HG02943 (cell line): ENCODE data around the gene KDM3B.
A peak's percentile ranks its signal among the peaks of the same experiment; 100 is the strongest.

ENCODE experiments used
- ATAC-seq: cut with Tn5 transposase; IDR thresholded peaks from one replicate; pipeline ENCODE4 v1.9.1; 2021; ENCODE audit warnings: mild to moderate bottlenecking, low read depth, moderate library complexity; ENCODE audit not compliant: unreplicated experiment

Gene KDM3B

DNA sequence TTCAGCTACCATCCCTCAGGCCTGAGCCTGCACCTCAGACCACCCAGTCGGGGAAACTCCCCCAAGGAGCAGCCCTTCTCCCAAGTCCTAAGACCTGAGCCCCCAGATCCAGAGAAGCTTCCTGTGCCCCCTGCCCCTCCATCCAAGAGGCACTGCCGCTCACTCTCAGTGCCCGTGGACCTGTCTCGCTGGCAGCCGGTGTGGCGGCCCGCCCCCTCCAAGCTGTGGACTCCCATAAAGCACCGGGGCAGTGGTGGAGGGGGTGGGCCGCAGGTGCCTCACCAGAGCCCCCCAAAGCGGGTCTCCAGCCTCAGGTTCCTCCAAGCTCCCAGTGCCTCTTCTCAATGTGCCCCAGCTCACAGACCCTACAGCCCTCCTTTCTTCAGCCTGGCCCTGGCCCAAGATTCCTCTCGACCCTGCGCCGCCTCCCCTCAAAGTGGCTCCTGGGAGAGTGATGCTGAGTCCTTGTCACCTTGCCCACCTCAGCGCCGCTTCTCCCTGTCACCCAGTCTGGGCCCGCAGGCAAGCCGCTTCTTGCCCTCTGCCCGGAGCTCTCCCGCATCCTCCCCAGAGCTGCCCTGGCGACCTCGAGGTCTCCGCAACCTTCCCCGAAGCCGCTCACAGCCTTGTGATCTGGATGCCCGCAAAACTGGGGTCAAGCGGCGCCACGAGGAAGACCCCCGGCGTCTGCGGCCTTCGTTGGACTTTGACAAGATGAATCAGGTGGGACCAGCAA lies 7.4 kb upstream of the KDM3B start:
- ATAC-seq = no peak

DNA sequence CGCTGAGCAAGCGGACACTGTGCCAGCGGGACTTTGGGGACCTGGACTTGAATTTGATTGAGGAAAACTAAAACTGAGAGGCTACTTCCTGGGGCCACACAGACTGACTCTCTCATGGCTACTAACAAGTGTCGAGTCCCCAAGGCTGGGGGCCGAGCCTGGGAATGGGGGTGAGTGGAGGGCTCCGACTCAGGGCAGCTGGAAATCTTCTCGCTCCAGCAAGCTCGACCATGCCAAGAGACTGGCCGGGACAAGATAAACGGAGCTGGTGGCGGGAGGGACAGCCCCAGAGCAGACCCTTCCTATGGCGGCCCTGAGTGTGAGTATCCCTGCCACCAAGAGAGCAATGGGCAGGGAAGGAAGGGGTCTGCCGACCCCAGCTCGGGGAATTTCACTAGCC lies 5.6 kb upstream of the KDM3B start:
- ATAC-seq = no peak

DNA sequence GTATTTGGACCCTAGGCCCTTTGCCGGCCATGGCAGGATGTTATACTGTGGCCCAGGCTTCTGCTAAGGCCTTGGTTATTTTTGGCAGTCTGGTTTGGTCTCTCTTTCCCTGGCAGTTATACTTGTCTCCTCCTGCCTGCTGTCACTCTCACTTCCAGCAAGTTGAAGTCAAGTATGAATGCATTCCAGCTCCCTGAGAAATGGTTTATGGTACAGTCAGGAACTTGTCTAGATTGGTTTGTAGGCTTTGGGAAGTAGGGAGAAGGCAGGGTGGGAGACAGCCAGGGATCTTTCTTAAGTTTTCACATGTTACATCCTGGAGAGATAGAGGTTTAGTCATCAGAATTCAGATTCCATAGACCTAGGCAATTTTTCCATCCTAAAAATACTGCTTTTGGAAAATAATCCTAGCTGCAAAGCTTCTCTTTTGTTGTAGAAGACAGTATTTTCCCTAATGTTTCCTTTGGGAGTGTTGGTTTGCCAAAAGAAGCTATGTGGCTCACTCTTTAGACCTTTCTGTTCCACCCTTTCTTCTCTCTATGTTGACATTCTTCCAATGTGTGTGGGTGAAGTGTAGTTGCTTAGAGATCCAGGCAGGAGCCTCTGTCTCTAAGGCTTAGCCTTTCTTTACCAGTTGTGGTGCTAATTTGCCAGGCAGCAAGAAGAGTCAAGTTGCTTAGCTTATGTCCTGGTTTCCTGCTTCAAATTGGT lies 2.5 kb upstream of the KDM3B start:
- no peak for ATAC-seq

DNA sequence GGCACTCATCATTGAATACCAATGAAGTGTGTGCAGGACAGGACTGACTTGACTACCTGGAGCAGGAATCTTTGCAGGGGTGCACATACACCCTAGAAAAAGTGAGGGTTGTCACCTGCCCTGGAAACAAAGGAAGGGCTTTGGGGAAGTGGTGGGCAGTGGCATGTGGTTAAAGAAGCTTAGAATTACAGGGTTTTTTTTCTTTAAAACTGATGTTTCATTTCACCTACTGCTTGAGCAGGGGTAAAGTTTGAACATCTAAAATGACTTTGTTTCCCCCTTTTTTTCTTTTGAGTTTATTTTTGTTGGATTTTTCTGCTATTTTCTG lies 2.0 kb upstream of the KDM3B start:
- no peak for ATAC-seq

DNA sequence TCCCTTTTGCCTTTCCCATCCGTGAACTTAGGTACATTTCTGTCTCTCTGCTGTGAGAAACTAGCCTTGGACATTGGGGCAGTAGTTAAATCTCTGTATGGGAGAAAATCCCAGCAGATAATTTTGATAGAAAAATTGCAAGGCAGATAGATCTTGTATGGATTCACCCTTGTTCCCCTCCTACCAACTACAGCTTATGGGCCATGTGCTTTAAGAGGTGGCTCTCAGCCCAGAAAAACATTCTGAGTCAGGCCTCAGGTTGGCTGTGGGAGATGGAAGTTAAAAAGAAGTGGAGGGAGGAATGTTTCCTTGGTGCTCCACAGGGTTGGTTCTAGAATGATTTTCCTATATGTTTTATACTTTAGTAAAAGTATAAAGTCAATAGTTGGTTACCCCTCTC lies 1.4 kb upstream of the KDM3B start:
- ATAC-seq = no peak

DNA sequence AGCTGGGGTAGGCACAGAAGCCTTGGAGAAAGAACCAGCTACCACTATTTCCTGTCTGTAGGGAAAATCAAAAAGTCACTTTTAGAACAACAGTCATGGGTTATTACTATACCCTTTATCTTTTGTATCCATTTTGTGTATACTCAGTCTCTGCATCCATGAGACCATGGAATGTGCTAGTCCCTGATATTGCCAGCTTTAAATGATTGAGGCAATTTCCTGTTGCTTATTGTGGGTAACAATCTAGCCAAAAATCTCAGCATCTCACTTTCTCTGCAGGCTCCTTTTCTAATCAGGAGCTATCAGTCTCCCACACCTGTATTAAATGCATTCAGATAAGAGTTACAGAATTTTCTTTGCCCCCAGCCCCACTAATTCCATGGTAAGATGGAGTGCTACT lies 968 bp upstream of the KDM3B start:
- no peak for ATAC-seq

DNA sequence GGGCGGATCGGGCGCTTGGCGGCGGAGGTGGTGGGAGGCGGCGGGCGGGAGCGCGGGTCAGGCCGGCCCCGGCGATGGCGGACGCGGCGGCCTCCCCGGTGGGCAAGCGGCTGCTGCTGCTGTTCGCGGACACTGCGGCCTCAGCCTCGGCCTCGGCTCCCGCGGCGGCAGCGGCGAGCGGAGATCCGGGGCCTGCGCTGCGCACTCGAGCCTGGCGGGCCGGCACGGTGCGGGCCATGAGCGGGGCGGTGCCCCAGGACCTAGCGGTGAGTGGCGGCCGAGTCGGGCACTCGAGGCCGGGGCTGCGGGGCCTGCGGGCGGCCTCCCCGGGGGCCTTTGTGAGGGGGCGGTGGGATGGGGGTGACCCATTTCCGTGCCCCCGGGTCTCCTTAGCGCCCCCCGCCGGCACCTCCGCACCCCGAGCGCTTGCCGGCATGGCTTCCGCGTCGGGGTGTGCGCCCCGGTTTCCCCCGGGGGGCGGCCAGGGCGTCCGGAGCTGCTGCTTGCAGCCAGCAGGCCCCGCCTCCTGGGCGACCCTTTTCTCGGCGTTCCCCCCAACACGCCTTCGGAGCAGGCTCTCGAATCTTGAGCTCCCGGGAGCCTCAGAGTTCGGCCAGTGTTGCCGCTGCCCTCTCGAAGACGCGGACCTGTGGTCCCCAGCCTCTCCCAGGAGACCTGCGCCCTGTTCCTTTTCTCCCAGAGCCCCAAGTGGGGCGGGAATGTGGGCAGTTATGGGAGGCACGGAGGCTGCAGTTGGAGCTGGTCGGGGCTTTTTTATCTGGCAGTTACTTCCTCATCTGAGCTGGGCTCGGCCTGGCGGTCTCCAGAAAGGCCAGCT lies 456 bp downstream of the KDM3B start:
- ATAC-seq = peak; percentile 38

DNA sequence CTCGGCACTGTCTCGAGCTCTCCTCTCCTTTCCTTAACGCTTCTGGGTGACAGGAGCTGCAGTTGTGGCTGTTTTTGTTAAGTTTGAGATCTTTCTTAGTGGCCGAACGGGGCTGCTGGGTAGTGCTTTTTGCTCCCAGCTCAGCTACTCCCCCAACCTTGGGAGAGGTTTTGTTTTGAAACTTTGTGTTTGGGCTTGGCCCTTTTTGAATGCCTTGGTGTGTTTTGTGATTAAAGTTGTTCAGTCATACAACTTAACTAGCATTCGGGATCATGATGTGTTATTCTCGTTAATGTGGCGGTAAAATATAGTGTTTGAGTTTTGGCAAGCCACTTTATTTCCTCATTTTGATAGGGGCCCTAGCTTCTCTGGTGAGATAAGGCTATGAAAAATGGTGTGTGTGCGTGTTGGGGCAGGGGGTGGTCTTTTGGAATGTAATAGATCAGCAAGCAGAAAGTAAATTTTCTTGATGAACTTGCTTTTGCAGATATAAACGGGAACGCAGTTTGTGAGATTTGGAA lies 1.1 kb downstream of the KDM3B start:
- ATAC-seq = no peak

DNA sequence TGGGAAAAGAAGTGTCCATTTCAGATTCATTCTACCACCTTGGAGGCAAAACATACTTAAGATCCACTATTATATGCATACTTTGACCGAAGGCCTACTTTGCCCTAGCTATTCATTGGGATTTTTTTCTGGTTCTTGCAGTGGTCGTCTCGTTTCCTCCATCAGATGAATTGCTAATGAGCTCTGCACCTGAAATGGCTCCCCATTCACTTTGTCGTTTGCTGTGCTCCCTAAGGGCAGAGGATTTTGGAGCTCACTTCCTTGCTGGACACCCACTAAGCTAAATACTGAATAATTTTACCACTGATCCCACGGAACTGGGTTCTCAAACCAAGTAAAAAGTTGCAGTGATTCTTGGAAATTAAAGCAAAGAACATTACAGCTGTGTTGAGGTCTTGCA lies 1.9 kb downstream of the KDM3B start:
- no peak for ATAC-seq

DNA sequence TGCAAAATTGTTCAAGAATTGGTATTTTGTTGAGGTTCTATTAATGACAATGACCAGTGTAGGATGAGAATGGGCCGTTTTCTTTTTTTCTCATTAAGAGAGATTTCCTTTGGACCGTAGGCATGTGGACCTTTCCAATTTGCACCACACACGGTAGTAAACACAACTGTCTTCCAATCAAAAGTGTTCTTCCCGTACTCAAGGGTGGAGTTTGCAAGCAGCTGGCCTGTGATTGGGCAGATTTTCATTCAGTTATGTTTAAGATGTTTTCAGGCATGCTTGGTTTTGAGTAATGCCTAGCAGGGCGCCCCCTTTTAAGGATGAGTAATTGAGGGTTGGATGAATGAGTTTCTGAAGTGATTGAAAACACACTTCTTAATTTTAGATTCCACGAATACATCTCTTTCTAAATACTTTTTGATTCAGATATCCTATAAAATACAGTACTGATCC lies 2.5 kb downstream of the KDM3B start:
- ATAC-seq = no peak

DNA sequence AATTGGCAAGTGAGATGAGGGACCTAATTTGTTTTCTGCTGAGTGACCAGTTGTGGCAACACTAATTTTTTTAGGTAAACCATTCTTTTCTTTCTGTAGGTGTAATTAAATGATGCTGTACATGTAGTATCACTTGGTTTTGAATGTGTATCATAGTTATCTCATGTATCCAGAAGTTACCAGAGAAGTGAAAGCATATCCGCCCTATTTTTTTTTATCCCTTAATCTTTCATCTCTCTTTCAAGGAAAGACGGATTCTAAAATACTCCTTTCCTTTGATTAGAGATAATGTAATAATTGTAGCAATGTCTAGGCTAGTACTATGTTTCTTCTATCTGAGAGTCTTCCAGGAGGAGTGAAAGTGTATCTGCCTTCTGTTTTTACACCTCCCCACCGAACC lies 7.1 kb downstream of the KDM3B start:
- ATAC-seq = no peak

DNA sequence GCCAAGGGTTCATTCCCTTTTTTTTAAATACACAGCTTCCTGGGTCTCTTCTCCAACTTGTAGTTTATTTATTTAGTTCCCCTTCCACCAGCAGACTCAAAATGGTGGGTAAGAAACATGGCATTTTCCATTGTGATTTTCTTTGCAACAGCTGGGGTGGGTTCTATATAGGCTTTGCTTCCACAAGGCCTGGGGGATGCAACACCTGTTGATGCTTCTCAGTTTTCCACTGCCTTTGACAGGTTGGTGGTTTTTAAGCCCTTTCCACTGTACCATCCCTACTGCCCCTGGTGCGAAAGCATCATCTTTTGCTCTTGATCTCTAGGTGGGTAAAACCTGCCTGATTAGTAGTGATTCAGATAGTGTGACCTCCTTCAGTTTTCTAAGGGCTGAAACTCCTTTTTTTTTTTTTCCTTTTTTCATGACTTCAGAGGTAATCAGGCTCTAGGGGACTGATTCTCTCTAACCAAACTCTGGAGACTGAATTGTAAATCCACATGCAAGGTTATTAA lies 8.5 kb downstream of the KDM3B start:
- no peak for ATAC-seq

DNA sequence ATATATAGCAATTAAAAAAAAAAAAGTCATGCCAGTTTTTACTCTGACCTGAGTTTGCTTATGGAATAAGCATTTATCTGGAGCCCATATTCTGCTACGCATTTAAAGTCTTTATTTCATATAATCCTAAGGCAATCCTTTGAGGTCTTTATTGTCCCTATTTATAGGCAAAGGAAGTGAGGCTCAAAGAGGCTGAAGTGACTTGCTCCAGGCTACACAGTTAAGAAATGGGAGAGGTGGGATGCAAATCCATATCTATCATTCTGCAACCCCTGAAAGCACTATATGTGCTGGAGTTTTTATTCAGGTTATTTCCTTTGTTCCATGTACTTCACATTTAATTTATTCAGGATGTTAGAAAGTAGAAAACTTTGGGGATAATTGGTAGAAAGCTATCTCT lies 12.1 kb downstream of the KDM3B start:
- ATAC-seq = no peak

DNA sequence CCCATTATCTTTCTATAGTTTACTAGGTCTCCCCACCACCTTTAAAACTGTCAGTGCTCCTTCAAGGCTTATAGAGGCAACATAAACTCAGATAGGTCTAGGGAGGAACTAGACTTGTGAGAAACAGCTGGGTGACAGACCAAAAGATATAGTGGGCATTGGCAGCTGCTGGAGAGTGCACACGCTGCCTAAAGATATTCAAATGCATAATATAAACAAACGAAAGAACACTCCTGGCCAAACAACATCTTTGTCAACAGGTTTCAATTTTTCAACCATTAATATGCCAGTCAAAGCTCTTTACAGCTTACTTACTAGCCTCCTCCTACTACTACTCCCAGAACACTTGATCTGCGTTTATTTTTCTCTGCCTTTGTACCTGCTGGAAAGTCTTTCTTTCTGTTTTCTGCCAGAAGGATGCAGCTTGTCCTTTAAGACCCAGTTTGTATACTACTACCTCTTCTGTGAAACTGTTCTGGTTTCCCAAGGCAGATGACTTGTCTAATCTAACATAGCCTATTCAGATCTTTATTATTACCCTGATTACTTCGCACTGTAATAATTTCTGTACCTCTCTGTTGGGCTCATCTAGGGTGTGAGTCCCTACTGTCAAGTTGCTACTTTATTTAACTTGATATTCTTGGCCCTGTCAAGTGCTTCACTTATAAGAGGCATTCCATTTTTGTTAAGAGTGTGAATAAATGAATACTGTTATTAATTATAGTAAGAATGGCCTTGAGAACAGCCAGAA lies 14.3 kb downstream of the KDM3B start:
- no peak for ATAC-seq

DNA sequence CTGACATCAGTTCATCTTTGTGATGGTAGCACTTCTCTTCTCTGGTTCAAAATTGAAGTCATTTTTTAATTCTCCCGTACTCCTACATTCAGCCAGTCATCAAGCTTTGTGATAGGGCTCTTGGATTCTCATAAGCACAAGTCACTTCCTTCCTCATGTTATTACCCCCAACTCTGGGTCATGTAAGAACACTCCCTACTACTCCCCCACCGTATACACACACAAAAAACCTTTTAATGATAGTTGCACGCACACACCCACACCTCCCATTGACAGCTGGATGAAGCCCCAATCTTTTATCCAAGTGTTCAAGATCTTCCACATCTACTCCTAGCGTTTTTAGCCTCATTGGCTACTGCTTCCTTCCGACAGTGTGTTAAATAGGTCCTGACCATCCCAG lies 16.8 kb downstream of the KDM3B start:
- no peak for ATAC-seq

DNA sequence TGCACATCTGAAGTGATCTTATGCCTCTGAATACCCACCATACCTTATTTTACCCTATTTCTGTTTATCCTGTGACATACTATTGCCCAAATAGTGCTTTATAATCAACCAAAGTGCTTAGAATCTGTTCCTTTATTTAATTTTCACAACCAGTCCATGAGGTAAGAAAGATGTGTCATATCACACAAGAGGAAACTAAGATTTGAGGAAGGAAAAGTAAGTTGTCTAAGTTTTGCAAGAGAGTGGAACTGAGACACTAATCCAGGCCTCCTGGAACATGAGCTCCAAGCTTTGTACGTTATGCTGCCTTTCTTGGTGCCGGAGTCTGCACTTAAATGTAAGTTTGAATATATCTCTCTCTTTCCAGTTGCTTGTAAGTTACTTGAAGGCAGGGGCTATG lies 17.2 kb downstream of the KDM3B start:
- ATAC-seq = no peak

DNA sequence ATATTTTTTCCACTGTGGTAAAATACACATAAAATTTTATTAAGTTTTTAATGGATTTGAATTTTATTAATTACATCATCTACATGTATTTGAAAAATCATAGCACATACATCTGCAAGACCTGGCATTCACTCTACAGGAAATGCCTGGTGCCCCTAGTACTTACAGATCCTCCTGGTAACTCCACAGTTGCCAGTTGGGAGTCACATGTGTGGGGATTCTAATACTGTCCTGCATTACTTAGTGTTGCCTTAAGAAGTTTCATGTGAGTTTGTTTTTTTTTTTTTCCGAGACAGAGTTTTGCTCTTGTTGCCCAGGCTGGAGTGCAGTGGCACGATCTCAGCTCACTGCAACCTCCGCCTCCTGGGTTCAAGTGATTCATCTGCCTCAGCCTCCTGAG lies 18.1 kb downstream of the KDM3B start:
- no peak for ATAC-seq

DNA sequence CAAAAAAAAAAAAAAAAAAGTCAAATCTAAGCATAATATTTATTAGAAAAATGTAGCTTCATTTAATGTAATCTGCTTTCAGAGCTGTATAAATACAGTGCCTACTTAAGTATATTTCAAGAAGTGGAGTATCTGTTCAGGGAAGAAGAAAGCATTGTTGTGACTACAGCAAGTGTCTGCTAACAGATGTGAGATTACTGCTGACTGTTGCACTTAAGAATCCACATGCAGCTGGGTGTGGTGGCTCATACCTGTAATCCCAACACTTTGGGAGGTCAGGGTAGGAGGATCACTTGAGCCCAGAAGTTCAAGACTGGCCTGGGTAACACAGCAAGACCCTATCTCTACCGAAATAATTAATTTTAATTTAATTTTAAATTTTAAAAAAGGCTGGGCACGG lies 19.0 kb downstream of the KDM3B start:
- no peak for ATAC-seq

DNA sequence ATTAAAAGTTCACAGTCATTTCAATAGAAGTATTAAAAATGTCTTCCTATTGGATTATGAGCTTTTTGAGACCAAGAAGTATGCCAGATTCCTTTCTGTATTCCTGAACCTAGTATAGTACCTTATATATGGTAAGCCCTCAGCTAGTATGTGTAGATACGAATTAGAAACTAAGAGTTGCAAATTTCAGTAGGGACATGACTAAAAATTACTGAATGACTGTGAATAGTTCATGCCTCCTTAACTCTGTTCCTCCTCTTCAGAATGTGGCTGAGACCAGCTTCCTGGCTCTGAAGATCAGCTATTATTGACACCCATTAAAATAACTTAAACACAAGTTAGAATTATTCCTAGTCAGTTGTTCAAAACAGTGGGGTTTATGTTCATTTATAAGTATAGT lies 19.7 kb downstream of the KDM3B start:
- no peak for ATAC-seq

DNA sequence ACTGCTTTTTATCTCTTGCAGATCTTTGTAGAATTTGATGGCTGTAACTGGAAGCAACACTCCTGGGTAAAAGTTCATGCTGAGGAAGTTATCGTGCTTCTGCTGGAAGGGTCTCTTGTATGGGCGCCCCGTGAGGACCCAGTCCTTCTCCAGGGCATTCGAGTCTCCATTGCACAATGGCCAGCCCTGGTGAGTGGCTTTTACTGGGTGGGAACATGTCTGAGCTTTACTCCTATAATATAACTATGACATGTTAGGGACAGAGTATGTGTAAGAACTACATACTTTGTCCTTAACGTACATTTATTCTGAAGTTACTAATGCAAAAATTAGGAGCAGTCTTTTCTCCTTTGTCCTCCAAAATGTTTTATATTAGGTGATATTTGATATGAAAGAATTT lies 20.2 kb downstream of the KDM3B start:
- no peak for ATAC-seq
